CD4-positive, alpha-beta memory T cell (primary cell): ENCODE data around the gene API5. TPM values are rescaled to one million over a fixed set of nuclear protein-coding genes. Genes with fewer than 3 reads are reported as not detected.

Source experiments
- CTCF ChIA-PET: fragments of 350-600 bp; sonication (Branson Sonifier 250); formaldehyde crosslinking; loops from one replicate; lab custom pipeline; 2021; ENCODE audit warnings: inconsistent platforms; ENCODE audit not compliant: partially characterized antibody; lab: Charles Lee
- POLR2A ChIA-PET: fragments of 350-600 bp; sonication (Branson Sonifier 250); formaldehyde crosslinking; loops from one replicate; lab custom pipeline; 2021; ENCODE audit not compliant: partially characterized antibody; lab: Charles Lee
- DNase-seq, 5 donors: peaks; one replicate each; pipeline versions ENCODE4 v3.0.0 to v3.0.0-alpha.2; 2020 to 2022; ENCODE audit warnings: mixed read lengths in 1 of 5
- H3K27ac ChIP-seq: one replicate; pipeline ENCODE4 v1.7.0; 2013; ENCODE audit warnings: low read depth, low read length
- H3K27me3 ChIP-seq: 2 replicates; pipeline ENCODE4 v1.7.0; 2013; ENCODE audit warnings: mild to moderate bottlenecking, low read length, moderate library complexity; ENCODE audit not compliant: insufficient read depth
- H3K36me3 ChIP-seq: 2 replicates; pipeline ENCODE4 v1.7.0; 2013; ENCODE audit warnings: mild to moderate bottlenecking, low read length, moderate library complexity; ENCODE audit not compliant: insufficient read depth
- H3K4me1 ChIP-seq: 2 replicates; pipeline ENCODE4 v1.7.0; 2013; ENCODE audit warnings: mild to moderate bottlenecking, low read length, moderate library complexity; ENCODE audit not compliant: insufficient read depth
- H3K4me3 ChIP-seq, 2 donors: one replicate each; pipeline ENCODE4 v1.7.0; 2013; ENCODE audit warnings: low read length in 2 of 2, mild to moderate bottlenecking in 1 of 2
- H3K9me3 ChIP-seq, 2 donors: one replicate each; pipeline ENCODE4 v1.7.0; 2013; ENCODE audit warnings: low read length in 2 of 2, control low read depth in 1 of 2; ENCODE audit not compliant: control insufficient read depth in 1 of 2
- H3K27ac Mint-ChIP-seq, 7 donors: one replicate each; pipeline ENCODE4 v1.8.0; 2020 to 2021; ENCODE audit warnings: mixed read lengths in 7 of 7, mild to moderate bottlenecking in 6 of 7, inconsistent platforms in 3 of 7, moderate library complexity in 3 of 7
- H3K27me3 Mint-ChIP-seq, 2 donors: one replicate each; pipeline ENCODE4 v1.8.0; 2020 to 2021; ENCODE audit warnings: mixed read lengths in 2 of 2
- H3K36me3 Mint-ChIP-seq, 2 donors: one replicate each; pipeline ENCODE4 v1.8.0; 2020 to 2021; ENCODE audit warnings: mixed read lengths in 2 of 2, inconsistent platforms in 1 of 2, mild to moderate bottlenecking in 1 of 2
- H3K4me1 Mint-ChIP-seq, 4 donors: one replicate each; pipeline ENCODE4 v1.8.0; 2020 to 2021; ENCODE audit warnings: mixed read lengths in 4 of 4, mild to moderate bottlenecking in 1 of 4
- H3K4me3 Mint-ChIP-seq, 8 donors: one replicate each; pipeline ENCODE4 v1.8.0; 2020 to 2021; ENCODE audit warnings: mixed read lengths in 8 of 8, mild to moderate bottlenecking in 7 of 8, moderate library complexity in 6 of 8, inconsistent platforms in 3 of 8
- H3K9me3 Mint-ChIP-seq, 8 donors: one replicate each; pipeline ENCODE4 v1.8.0; 2020 to 2021; ENCODE audit warnings: mixed read lengths in 8 of 8, mild to moderate bottlenecking in 5 of 8, inconsistent platforms in 3 of 8, moderate library complexity in 1 of 8
- intact Hi-C: fragments of 100-400 bp; cut with micrococcal nuclease; formaldehyde crosslinking; loops from one replicate; pipeline ENCODE4 v1.15.1; 2023
- polyA plus RNA-seq, 2 donors: library from polyadenylated mRNA; unstranded; fragments of 300-500 nt; fragmentation: Illumina TruSeq; gene quantifications; one replicate each; pipeline ENCODE4 v1.2.3, GENCODE V29; 2021
- total RNA-seq, 2 experiments: library from RNA; stranded (reverse); gene quantifications; one replicate each; pipeline ENCODE4 v1.2.3, GENCODE V29; 2021

API5 gene
- total RNA-seq, result 100 to 1,000 TPM in 1 of 2 experiments, 10 to 100 TPM in 1; 93.7 to 101 TPM
- polyA plus RNA-seq, result 100 to 1,000 TPM; 136 to 182 TPM

DNA sequence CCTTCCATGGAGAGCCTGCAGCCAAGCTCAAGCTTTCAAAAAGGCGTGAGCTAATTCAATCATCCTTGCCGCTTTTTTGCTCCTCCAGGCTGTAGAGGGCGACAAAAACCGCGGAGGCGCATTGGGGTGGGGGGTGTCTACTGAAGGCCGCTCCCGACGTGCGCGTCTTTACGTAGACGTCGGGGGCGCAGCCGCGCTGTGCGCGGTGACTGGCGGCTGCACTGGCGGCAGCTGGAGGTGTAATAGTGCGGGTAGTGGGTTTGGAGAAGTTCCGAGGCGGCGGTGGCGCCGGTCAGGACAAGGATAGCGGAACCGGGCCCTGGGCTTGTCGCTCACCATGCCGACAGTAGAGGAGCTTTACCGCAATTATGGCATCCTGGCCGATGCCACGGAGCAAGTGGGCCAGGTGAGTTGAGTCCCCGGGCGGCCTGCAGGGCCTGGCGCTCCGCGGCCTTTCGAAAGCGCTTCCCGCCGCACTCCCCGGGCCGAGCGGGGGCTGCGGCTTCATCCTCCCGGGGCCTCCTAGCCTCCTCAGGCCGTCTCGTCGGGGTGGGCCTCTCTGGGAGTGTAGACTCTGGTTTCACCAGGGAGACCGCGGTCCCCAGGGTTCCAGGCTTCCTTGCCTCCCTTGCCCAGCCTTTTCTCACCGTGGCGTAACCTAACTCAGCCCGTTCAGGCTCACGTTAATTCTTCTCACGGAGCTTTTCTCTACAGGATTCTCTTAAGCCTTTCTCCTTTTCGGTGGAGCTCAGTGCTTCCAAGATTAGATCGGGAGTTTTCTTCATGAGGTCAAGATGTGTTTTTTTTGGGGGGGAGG lies at the start of gene API5:
API5 (plus strand) TSS at position 206 of the 817 bp plus-strand sequence; CDS start at position 338, 132 bp downstream.
- ChIA-PET POLR2A (interaction anchor here (0.8 to 2.0 kb wide), 4 partner anchors 47 to 369 kb away, joined by 4 to 61 read pairs (median 6); partner anchors contain the start of genes HSD17B12 and TTC17), CTCF (interaction anchor here (0.6 to 3.5 kb wide), 14 partner anchors 8 to 572 kb away, joined by 3 to 59 read pairs (median 8); partner anchors contain the start of gene TTC17)
- H3K27ac Mint-ChIP-seq, result peak within 1 kb of the TSS; percentile 89 to 99 (median 97)
- H3K9me3 Mint-ChIP-seq, result no peaks in the 10 kb centered on the region
- Histone ChIP-seq H3K4me3 (peak within 1 kb of the TSS; percentile 80 to 98), H3K9me3 (no peaks in the 10 kb centered on the region), H3K4me1 (peaks cover 44% of the 10 kb centered on the region), H3K27ac (peak within 1 kb of the TSS; percentile 85), H3K36me3 (no peaks in the 10 kb centered on the region), H3K27me3 (no peaks in the 10 kb centered on the region)
- peak; percentile 90 to 95 (median 91) for DNase-seq
- H3K27me3 Mint-ChIP-seq, result no peaks in the 10 kb centered on the region
- peaks cover 35 to 55% (median 46%) of the 10 kb centered on the region in 4 donors for H3K4me1 Mint-ChIP-seq
- peak within 1 kb of the TSS; percentile 92 to 99 (median 97) for H3K4me3 Mint-ChIP-seq
- peaks cover 0 to 17% of the 10 kb centered on the region in 2 donors for H3K36me3 Mint-ChIP-seq
- intact Hi-C loops, result loop anchor here (1.0 to 2.0 kb wide), 4 partner anchors 46 to 569 kb away; partner anchors contain the start of genes ALKBH3, HSD17B12 and TTC17

- CTCF ChIA-PET, result interaction anchor here (0.9 kb wide), 1 partner anchor 16 kb away, joined by 3 read pairs; no protein-coding TSS in a partner anchor
- Histone ChIP-seq H3K27ac (no peak overlapping the region), H3K4me1 (no peaks in the 10 kb centered on the region), H3K9me3 (no peaks in the 10 kb centered on the region), H3K4me3 (no peak overlapping the region), H3K27me3 (no peaks in the 10 kb centered on the region), H3K36me3 (no peaks in the 10 kb centered on the region)
- DNase-seq, result no peak
- Mint-ChIP-seq H3K4me3 (peak overlapping the region in 1 of 8 donors; percentile 9), H3K9me3 (peaks cover 0 to 6% (median 0%) of the 10 kb centered on the region in 8 donors), H3K27ac (no peak overlapping the region), H3K4me1 (peaks cover 0 to 13% (median 1%) of the 10 kb centered on the region in 4 donors), H3K36me3 (no peaks in the 10 kb centered on the region), H3K27me3 (peaks cover 4 to 16% of the 10 kb centered on the region in 2 donors)
- POLR2A ChIA-PET, result no interaction called here
- intact Hi-C loops, result no loop called here
Measured at GRCh38 chr11:43267856-43268580, 43.8 kb upstream of the API5 start.

DNA sequence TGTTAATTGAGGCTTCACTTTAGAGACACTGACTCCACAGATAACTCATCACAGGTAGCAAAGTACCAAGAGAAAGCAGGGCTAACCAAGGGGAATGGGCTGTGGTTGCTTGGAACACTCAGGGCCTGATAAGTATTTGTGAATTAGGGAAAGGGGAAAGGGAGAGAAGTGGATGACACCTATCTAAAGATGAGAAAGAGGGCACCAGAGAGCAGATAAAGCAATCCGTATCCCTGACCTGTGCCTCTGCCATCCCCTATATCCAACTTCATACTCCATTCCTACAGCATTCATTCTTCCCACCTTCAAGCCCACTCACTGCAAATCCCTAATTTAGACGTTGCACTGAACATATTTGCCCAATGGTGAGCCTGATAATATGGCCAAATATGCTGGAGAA lies 43.0 kb upstream of the API5 start:
- Histone ChIP-seq H3K27me3 (no peaks in the 10 kb centered on the region), H3K36me3 (no peaks in the 10 kb centered on the region), H3K4me3 (no peak overlapping the region), H3K27ac (no peak overlapping the region), H3K4me1 (no peaks in the 10 kb centered on the region), H3K9me3 (no peaks in the 10 kb centered on the region)
- H3K4me1 Mint-ChIP-seq, result peaks cover 0 to 13% (median 1%) of the 10 kb centered on the region in 4 donors
- H3K27me3 Mint-ChIP-seq, result peaks cover 4 to 16% of the 10 kb centered on the region in 2 donors
- intact Hi-C loops, result no loop called here
- no peak for DNase-seq
- ChIA-PET CTCF (interaction anchor here (1.1 kb wide), 1 partner anchor 14 kb away, joined by 3 read pairs; no protein-coding TSS in a partner anchor), POLR2A (no interaction called here)
- H3K9me3 Mint-ChIP-seq, result peaks cover 0 to 6% (median 2%) of the 10 kb centered on the region in 8 donors
- H3K4me3 Mint-ChIP-seq, result no peak overlapping the region
- no peak overlapping the region for H3K27ac Mint-ChIP-seq
- peaks cover 0 to 1% of the 10 kb centered on the region in 2 donors for H3K36me3 Mint-ChIP-seq

DNA sequence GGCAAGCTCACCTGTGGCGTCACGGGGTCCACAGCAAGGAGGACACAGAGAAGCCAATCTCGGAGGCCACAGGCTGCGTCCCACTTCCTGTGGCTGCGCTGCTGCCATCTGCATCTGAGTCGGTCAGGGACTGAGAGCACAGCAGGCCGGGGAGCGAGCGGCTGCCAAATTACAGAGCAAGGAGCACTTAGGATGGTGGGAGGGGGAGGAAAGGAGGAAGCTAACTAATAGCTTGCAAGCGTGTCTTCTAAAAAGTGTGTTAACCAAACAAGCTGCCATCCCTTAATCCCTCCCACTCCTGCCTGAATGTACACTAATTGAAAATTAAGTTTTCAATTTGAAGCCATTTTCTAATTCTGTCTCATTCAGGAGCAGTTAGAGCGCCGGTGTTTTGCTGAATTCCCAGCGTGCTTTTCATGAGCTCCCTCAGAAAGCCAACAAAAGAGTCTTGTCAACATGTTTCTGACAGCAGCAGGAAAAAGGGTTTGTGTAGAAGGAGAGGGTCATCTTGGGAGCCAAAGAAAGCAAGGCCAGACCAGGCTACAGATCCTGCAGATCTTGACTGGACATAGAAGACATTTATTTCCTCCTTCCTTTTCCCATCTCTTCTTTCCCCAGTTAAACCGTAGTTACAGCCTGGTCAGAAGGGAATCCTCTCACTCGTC lies 42.4 kb upstream of the API5 start:
- Histone ChIP-seq H3K27ac (no peak overlapping the region), H3K27me3 (no peaks in the 10 kb centered on the region), H3K9me3 (no peaks in the 10 kb centered on the region), H3K4me1 (no peaks in the 10 kb centered on the region), H3K36me3 (no peaks in the 10 kb centered on the region), H3K4me3 (no peak overlapping the region)
- peak overlapping the region in 1 of 7 donors; percentile 62 for H3K27ac Mint-ChIP-seq
- intact Hi-C loops, result no loop called here
- H3K36me3 Mint-ChIP-seq, result peaks cover 0 to 4% of the 10 kb centered on the region in 2 donors
- ChIA-PET POLR2A (no interaction called here), CTCF (interaction anchor here (1.1 kb wide), 1 partner anchor 13 kb away, joined by 3 read pairs; no protein-coding TSS in a partner anchor)
- H3K27me3 Mint-ChIP-seq, result peaks cover 4 to 16% of the 10 kb centered on the region in 2 donors
- no peak for DNase-seq
- peaks cover 0 to 13% (median 1%) of the 10 kb centered on the region in 4 donors for H3K4me1 Mint-ChIP-seq
- peaks cover 0 to 10% (median 7%) of the 10 kb centered on the region in 8 donors for H3K9me3 Mint-ChIP-seq
- H3K4me3 Mint-ChIP-seq, result no peak overlapping the region

DNA sequence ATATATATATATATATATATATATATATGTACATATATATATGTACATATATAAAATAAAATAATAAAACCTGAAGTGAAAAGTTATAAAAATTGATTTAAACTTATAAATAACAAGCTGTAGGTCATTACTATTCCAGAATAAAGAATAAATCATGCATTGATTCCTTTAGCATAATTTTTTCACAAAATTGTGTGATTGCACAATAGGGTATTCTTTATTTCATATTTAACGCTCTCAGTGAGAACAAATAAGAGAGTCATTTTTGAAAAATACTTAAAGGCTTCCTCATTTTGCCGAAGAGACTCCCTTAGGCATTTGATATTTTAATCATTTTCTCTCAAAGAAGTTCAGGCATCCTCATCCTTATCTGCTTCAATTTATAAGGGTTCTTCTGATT lies 41.3 kb upstream of the API5 start:
- Mint-ChIP-seq H3K27me3 (peaks cover 4 to 16% of the 10 kb centered on the region in 2 donors), H3K4me1 (peaks cover 0 to 13% (median 1%) of the 10 kb centered on the region in 4 donors), H3K4me3 (no peak overlapping the region), H3K36me3 (peaks cover 0 to 4% of the 10 kb centered on the region in 2 donors), H3K27ac (no peak overlapping the region), H3K9me3 (peaks cover 0 to 13% (median 7%) of the 10 kb centered on the region in 8 donors)
- no peak for DNase-seq
- Histone ChIP-seq H3K27me3 (no peaks in the 10 kb centered on the region), H3K9me3 (no peaks in the 10 kb centered on the region), H3K4me1 (no peaks in the 10 kb centered on the region), H3K27ac (no peak overlapping the region), H3K4me3 (no peak overlapping the region), H3K36me3 (no peaks in the 10 kb centered on the region)
- POLR2A ChIA-PET, result no interaction called here
- intact Hi-C loops, result no loop called here
- CTCF ChIA-PET, result no interaction called here

DNA sequence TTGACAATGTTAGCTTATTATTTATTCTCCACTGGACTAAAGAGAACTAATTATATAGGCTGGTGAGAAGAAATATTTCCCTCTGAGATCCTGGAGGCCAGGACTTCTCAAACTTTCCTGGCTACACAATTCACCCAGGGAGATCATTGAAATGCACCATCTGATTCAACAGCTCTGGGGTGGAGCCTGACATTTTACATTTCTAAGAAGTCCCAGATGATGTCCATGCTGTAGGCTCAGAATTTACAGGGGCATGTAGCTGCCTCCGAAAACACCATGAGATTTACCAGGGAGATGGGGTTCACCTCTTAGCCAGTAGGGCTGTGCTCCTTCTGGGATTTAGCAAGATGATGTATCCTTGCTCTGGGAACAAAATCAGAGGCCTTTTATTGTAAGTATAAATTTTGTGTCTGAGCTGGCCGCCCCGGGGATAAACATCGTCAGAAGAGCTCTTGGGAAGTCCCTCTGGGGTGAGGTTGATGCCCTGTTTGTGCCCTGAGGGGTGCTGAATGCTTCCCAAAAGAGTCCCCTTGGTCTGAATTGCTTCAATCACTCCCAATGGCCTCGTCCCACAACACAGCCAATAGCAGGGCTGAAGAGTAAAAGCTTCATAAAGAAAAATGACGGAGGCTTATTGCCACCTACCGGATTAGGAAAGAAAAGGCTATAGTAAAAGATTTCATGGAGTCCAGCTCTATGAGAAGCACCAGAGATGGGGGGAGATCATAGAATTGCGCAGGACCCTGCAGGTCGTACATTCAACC lies 33.4 kb upstream of the API5 start:
- Mint-ChIP-seq H3K9me3 (peaks cover 0 to 12% (median 7%) of the 10 kb centered on the region in 8 donors), H3K27ac (no peak overlapping the region), H3K27me3 (peaks cover 10 to 11% of the 10 kb centered on the region in 2 donors), H3K4me1 (no peaks in the 10 kb centered on the region), H3K36me3 (peaks cover 0 to 4% of the 10 kb centered on the region in 2 donors), H3K4me3 (no peak overlapping the region)
- ChIA-PET CTCF (no interaction called here), POLR2A (no interaction called here)
- H3K27ac ChIP-seq, result no peak overlapping the region
- H3K9me3 ChIP-seq, result no peaks in the 10 kb centered on the region
- no peak for DNase-seq
- intact Hi-C loops, result no loop called here
- H3K4me1 ChIP-seq, result no peaks in the 10 kb centered on the region
- H3K4me3 ChIP-seq, result no peak overlapping the region
- H3K27me3 ChIP-seq, result no peaks in the 10 kb centered on the region
- no peaks in the 10 kb centered on the region for H3K36me3 ChIP-seq
